Neuronal stem cell (in vitro differentiated cells): ENCODE measurements around the gene SH3TC1.
A peak's percentile ranks its signal among the peaks of the same experiment; 100 is the strongest.

Experiments
- DNase-seq: peaks from one replicate; pipeline ENCODE4 v3.0.0-alpha.2; 2013; ENCODE audit warnings: low spot score
- H2AFZ ChIP-seq: one replicate; pipeline ENCODE4 v1.6.1; 2013; ENCODE audit warnings: mild to moderate bottlenecking, low read length, inconsistent platforms
- H2AK5ac ChIP-seq: 2 replicates; pipeline ENCODE4 v1.6.1; 2013; ENCODE audit warnings: low read depth, mild to moderate bottlenecking, inconsistent platforms, low read length, moderate library complexity, mixed read lengths
- H2BK120ac ChIP-seq: 2 replicates; pipeline ENCODE4 v1.6.1; 2013; ENCODE audit warnings: low read depth, mild to moderate bottlenecking, inconsistent platforms, low read length, moderate library complexity, mixed read lengths
- H2BK12ac ChIP-seq: one replicate; pipeline ENCODE4 v1.6.1; 2013; ENCODE audit warnings: low read length, inconsistent platforms
- H2BK15ac ChIP-seq: 2 replicates; pipeline ENCODE4 v1.6.1; 2013; ENCODE audit warnings: mild to moderate bottlenecking, low read length, inconsistent platforms, mixed read lengths
- H2BK5ac ChIP-seq: one replicate; pipeline ENCODE4 v1.6.1; 2013; ENCODE audit warnings: inconsistent platforms, mild to moderate bottlenecking, low read length, moderate library complexity
- H3K14ac ChIP-seq: one replicate; pipeline ENCODE4 v1.6.1; 2013; ENCODE audit warnings: low read length, inconsistent platforms
- H3K18ac ChIP-seq: 2 replicates; pipeline ENCODE4 v1.6.1; 2013; ENCODE audit warnings: low read length, inconsistent platforms
- H3K23ac ChIP-seq: 2 replicates; pipeline ENCODE4 v1.6.1; 2013; ENCODE audit warnings: low read depth, mild to moderate bottlenecking, mixed read lengths, low read length, inconsistent platforms; ENCODE audit not compliant: poor library complexity
- H3K27ac ChIP-seq: replicated peaks from 3 replicates; pipeline ENCODE4 v1.5.1; 2013; ENCODE audit warnings: low read length, inconsistent platforms
- H3K27me3 ChIP-seq, 3 experiments: 2 replicates each; pipeline ENCODE4 v1.6.1; 2013; ENCODE audit warnings: low read length in 3 of 3, mild to moderate bottlenecking in 2 of 3, inconsistent platforms in 1 of 3, low read depth in 1 of 3, mixed read lengths in 1 of 3, moderate library complexity in 1 of 3; ENCODE audit not compliant: control insufficient read depth in 3 of 3, insufficient read depth in 3 of 3
- H3K36me3 ChIP-seq, 2 donors: replicated peaks in 1 of 2; 2 replicates each; pipeline ENCODE4 v1.6.1; 2013; ENCODE audit warnings: low read length in 2 of 2; ENCODE audit not compliant: control insufficient read depth in 2 of 2, insufficient read depth in 2 of 2
- H3K4ac ChIP-seq: 2 replicates; pipeline ENCODE4 v1.6.1; 2013; ENCODE audit warnings: inconsistent platforms, mild to moderate bottlenecking, low read length, moderate library complexity
- H3K4me1 ChIP-seq, 2 donors: 1 replicate in 1 of 2; 2 replicates in 1 of 2; pipeline ENCODE4 v1.6.1; 2013; ENCODE audit warnings: low read length in 2 of 2, low read depth in 1 of 2; ENCODE audit not compliant: control insufficient read depth in 2 of 2, insufficient read depth in 1 of 2
- H3K4me2 ChIP-seq: one replicate; pipeline ENCODE4 v1.6.1; 2013; ENCODE audit warnings: mild to moderate bottlenecking, low read length, inconsistent platforms; ENCODE audit not compliant: insufficient read depth, poor library complexity, severe bottlenecking
- H3K4me3 ChIP-seq, 2 donors: 2 replicates each; pipeline ENCODE4 v1.5.1; 2013; ENCODE audit warnings: low read length in 2 of 2, mild to moderate bottlenecking in 2 of 2, inconsistent platforms in 1 of 2, moderate library complexity in 1 of 2
- H3K79me1 ChIP-seq: one replicate; pipeline ENCODE4 v1.6.1; 2013; ENCODE audit warnings: low read depth, mild to moderate bottlenecking, inconsistent platforms, low read length, moderate library complexity
- H3K9ac ChIP-seq: one replicate; pipeline ENCODE4 v1.6.1; 2013; ENCODE audit warnings: mild to moderate bottlenecking, low read depth, low read length, inconsistent platforms; ENCODE audit not compliant: poor library complexity
- H3K9me3 ChIP-seq, 2 donors: replicated peaks in 1 of 2; 2 replicates each; pipeline versions ENCODE3 to v1.6.1; 2013; ENCODE audit warnings: low read length in 2 of 2, mild to moderate bottlenecking in 2 of 2, inconsistent platforms in 1 of 2, low read depth in 1 of 2, mixed read lengths in 1 of 2, moderate library complexity in 1 of 2; ENCODE audit not compliant: control insufficient read depth in 2 of 2, insufficient read depth in 1 of 2
- H4K8ac ChIP-seq: one replicate; pipeline ENCODE4 v1.6.1; 2013; ENCODE audit warnings: low read depth, mild to moderate bottlenecking, inconsistent platforms, low read length, moderate library complexity
- H4K91ac ChIP-seq: one replicate; pipeline ENCODE4 v1.6.1; 2013; ENCODE audit warnings: low read length, low read depth, mild to moderate bottlenecking, inconsistent platforms; ENCODE audit not compliant: poor library complexity
- WGBS, 2 donors: extraction: QIAGEN DNeasy Blood & Tissue Kit; methylation state at CpG; one replicate each; pipeline ENCODE4 v1.1.7; 2013; ENCODE audit warnings: missing lambda C conversion rate in 2 of 2, mixed read lengths in 1 of 2; ENCODE audit not compliant: insufficient read length in 2 of 2, insufficient replicate concordance in 1 of 2; ENCODE audit errors: extremely low coverage in 2 of 2; 5-methylcytosine and 5-hydroxymethylcytosine counted together

SH3TC1 gene

GRCh38 chr4:8234715-8235114 is 35.6 kb downstream of the SH3TC1 start:
- WGBS, 2 donors: no CpG with 5 or more reads among the region's 1 CpG
- no peak for DNase-seq
- peaks cover 0 to 5% of the 10 kb centered on the region in 2 donors for H3K9me3 ChIP-seq
- H2AK5ac ChIP-seq: peak overlapping the region; percentile 98
- H3K4me2 ChIP-seq: no peak overlapping the region
- H2AFZ ChIP-seq: no peak overlapping the region
- no peaks in the 10 kb centered on the region for H3K79me1 ChIP-seq
- no peak overlapping the region for H2BK5ac ChIP-seq
- H4K91ac ChIP-seq: no peak overlapping the region
- no peaks in the 10 kb centered on the region for H3K27me3 ChIP-seq
- peak overlapping the region; percentile 80 for H3K18ac ChIP-seq
- peak overlapping the region; percentile 25 for H3K23ac ChIP-seq
- H3K27ac ChIP-seq: no peak overlapping the region
- no peaks in the 10 kb centered on the region for H3K36me3 ChIP-seq
- peak overlapping the region; percentile 64 for H2BK120ac ChIP-seq
- no peak overlapping the region for H4K8ac ChIP-seq
- no peak overlapping the region for H3K4me3 ChIP-seq
- no peak overlapping the region for H2BK15ac ChIP-seq
- H3K14ac ChIP-seq: no peak overlapping the region
- no peak overlapping the region for H2BK12ac ChIP-seq
- no peak overlapping the region for H3K4ac ChIP-seq
- no peak overlapping the region for H3K9ac ChIP-seq
- peaks cover 0 to 7% of the 10 kb centered on the region in 2 donors for H3K4me1 ChIP-seq

GRCh38 chr4:8235224-8235623 is 36.1 kb downstream of the SH3TC1 start:
- no CpG with 5 or more reads among the region's 13 CpGs for WGBS, 2 donors
- peak overlapping the region; percentile 98 for H2AK5ac ChIP-seq
- H3K79me1 ChIP-seq: no peaks in the 10 kb centered on the region
- H2BK5ac ChIP-seq: peak overlapping the region; percentile 67
- H2BK15ac ChIP-seq: no peak overlapping the region
- peaks cover 0 to 7% of the 10 kb centered on the region in 2 donors for H3K4me1 ChIP-seq
- no peak overlapping the region for H3K9ac ChIP-seq
- no peaks in the 10 kb centered on the region for H3K36me3 ChIP-seq
- no peak overlapping the region for H4K91ac ChIP-seq
- no peak overlapping the region for H3K27ac ChIP-seq
- no peak overlapping the region for H3K14ac ChIP-seq
- no peak overlapping the region for H3K4me3 ChIP-seq
- H3K23ac ChIP-seq: peak overlapping the region; percentile 25
- peak overlapping the region; percentile 29 for H3K4ac ChIP-seq
- peak overlapping the region; percentile 64 for H2BK120ac ChIP-seq
- H3K27me3 ChIP-seq: no peaks in the 10 kb centered on the region
- H2AFZ ChIP-seq: no peak overlapping the region
- peak overlapping the region; percentile 80 for H3K18ac ChIP-seq
- peak overlapping the region; percentile 63 for H2BK12ac ChIP-seq
- H3K4me2 ChIP-seq: no peak overlapping the region
- peaks cover 0 to 5% of the 10 kb centered on the region in 2 donors for H3K9me3 ChIP-seq
- DNase-seq: no peak
- no peak overlapping the region for H4K8ac ChIP-seq

- Histone ChIP-seq H3K23ac (no peak overlapping the region), H3K14ac (peak overlapping the region; percentile 28), H3K4ac (no peak overlapping the region), H2AFZ (no peak overlapping the region), H3K27ac (no peak overlapping the region), H2AK5ac (peak overlapping the region; percentile 98), H3K36me3 (no peaks in the 10 kb centered on the region), H2BK120ac (no peak overlapping the region), H2BK15ac (no peak overlapping the region), H3K27me3 (no peaks in the 10 kb centered on the region), H3K9ac (no peak overlapping the region), H4K91ac (no peak overlapping the region), H2BK5ac (peak overlapping the region; percentile 67), H3K79me1 (peaks cover 1% of the 10 kb centered on the region), H3K4me1 (peaks cover 0 to 7% of the 10 kb centered on the region in 2 donors), H3K4me3 (no peak overlapping the region), H3K18ac (peak overlapping the region; percentile 33), H3K9me3 (peaks cover 0 to 5% of the 10 kb centered on the region in 2 donors), H2BK12ac (no peak overlapping the region), H4K8ac (no peak overlapping the region), H3K4me2 (no peak overlapping the region)
- no CpG with 5 or more reads among the region's 12 CpGs for WGBS, 2 donors
- no peak for DNase-seq
Observed at GRCh38 chr4:8235686-8236085, 36.6 kb downstream of the SH3TC1 start.

- H3K18ac ChIP-seq: peak overlapping the region; percentile 86
- no peak overlapping the region for H2BK120ac ChIP-seq
- no peak overlapping the region for H4K8ac ChIP-seq
- H3K4ac ChIP-seq: peak overlapping the region; percentile 15
- peaks cover 2% of the 10 kb centered on the region for H3K79me1 ChIP-seq
- no peak overlapping the region for H3K4me2 ChIP-seq
- WGBS, 2 donors: no CpG with 5 or more reads among the region's 24 CpGs
- no peak overlapping the region for H3K23ac ChIP-seq
- peak overlapping the region; percentile 67 for H2BK5ac ChIP-seq
- peak overlapping the region; percentile 30 for H2BK15ac ChIP-seq
- no peak overlapping the region for H3K27ac ChIP-seq
- peak overlapping the region; percentile 67 for H2BK12ac ChIP-seq
- no peak overlapping the region for H2AFZ ChIP-seq
- peak overlapping the region; percentile 56 for H3K9ac ChIP-seq
- no peak overlapping the region for H3K4me3 ChIP-seq
- peak overlapping the region; percentile 98 for H2AK5ac ChIP-seq
- no peak for DNase-seq
- H3K4me1 ChIP-seq: peaks cover 0 to 7% of the 10 kb centered on the region in 2 donors
- H4K91ac ChIP-seq: no peak overlapping the region
- H3K36me3 ChIP-seq: no peaks in the 10 kb centered on the region
- H3K27me3 ChIP-seq: no peaks in the 10 kb centered on the region
- peak overlapping the region; percentile 98 for H3K14ac ChIP-seq
- H3K9me3 ChIP-seq: peaks cover 0 to 5% of the 10 kb centered on the region in 2 donors
Observed at GRCh38 chr4:8236106-8236919, 37.2 kb downstream of the SH3TC1 start.
